Measurements from ENCODE around the gene CTIF.

DNA sequence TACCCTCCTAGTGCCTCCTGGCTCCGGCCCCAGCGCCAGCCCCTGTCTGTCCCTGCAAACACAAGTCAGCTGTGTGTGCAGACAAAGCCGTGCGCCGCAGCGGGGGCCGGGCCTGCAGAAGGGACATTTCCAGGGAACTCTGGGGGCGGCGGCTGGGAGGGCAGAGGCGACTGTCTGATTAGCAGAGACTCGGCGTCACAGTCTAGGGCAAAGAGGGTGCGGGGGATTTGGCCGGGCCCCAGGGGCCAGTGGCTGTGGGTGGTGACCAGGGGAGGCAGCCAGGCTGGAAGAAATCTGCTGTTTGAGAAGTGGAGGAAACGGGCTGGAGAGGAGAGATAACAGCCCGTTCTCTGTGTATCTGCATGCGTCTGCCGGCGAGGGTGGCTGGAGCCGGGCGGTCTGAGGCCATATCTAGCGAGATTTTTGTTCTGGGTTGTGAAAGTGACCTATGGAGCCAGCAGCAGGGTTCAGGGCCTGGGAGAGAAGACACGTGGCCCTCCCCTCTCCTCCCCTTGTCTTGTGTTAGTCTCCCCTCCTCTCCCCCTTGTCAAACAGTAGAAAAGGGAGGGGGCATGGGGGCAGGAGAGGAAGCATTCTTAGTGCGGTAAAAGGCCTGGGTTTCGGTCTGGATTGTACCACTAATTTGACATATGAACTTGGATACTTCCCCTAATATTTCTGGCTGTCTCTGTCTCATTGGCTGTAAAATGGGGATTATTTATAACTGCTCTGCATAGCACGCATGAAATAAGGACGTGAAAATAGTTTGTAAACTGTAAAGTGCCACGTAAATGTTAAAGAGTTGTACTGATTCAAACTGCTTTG is 242.5 kb downstream of the CTIF start:
- TF ChIP-seq, protein P1, sequence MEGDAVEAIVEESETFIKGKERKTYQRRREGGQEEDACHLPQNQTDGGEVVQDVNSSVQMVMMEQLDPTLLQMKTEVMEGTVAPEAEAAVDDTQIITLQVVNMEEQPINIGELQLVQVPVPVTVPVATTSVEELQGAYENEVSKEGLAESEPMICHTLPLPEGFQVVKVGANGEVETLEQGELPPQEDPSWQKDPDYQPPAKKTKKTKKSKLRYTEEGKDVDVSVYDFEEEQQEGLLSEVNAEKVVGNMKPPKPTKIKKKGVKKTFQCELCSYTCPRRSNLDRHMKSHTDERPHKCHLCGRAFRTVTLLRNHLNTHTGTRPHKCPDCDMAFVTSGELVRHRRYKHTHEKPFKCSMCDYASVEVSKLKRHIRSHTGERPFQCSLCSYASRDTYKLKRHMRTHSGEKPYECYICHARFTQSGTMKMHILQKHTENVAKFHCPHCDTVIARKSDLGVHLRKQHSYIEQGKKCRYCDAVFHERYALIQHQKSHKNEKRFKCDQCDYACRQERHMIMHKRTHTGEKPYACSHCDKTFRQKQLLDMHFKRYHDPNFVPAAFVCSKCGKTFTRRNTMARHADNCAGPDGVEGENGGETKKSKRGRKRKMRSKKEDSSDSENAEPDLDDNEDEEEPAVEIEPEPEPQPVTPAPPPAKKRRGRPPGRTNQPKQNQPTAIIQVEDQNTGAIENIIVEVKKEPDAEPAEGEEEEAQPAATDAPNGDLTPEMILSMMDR (conservative IDR thresholded peaks at IDR 0.05; ENCODE audit: low read depth in 2 of 2), result no peak
- no peak for TF ChIP-seq EZH2phosphoT487 (IDR thresholded peaks at IDR 0.05; ENCODE audit: unreplicated experiment)
- no peak for TF ChIP-seq EZH2 (IDR thresholded peaks at IDR 0.05; ENCODE audit: low read depth, unreplicated experiment)
- TF ChIP-seq NANOG (IDR thresholded peaks at IDR 0.05; ENCODE audit: borderline replicate concordance), result no peak
